PC-9 (cell line): ENCODE results near the gene SLC12A4.

Experiments
- EZH2 ChIP-seq: fragments of 200-600 bp; sonication (generic); IDR thresholded peaks from 2 replicates; pipeline ENCODE4 v1.8.0; 2017; ENCODE audit warnings: antibody characterized with exemption, low read depth
- TF ChIP-seq, protein P1 (sequence below): fragments of 200-600 bp; sonication (generic); conservative IDR thresholded peaks from 2 replicates; pipeline ENCODE4 v1.6.1; 2017; ENCODE audit warnings: mixed run types, antibody characterized with exemption, mild to moderate bottlenecking, moderate library complexity

DNA sequence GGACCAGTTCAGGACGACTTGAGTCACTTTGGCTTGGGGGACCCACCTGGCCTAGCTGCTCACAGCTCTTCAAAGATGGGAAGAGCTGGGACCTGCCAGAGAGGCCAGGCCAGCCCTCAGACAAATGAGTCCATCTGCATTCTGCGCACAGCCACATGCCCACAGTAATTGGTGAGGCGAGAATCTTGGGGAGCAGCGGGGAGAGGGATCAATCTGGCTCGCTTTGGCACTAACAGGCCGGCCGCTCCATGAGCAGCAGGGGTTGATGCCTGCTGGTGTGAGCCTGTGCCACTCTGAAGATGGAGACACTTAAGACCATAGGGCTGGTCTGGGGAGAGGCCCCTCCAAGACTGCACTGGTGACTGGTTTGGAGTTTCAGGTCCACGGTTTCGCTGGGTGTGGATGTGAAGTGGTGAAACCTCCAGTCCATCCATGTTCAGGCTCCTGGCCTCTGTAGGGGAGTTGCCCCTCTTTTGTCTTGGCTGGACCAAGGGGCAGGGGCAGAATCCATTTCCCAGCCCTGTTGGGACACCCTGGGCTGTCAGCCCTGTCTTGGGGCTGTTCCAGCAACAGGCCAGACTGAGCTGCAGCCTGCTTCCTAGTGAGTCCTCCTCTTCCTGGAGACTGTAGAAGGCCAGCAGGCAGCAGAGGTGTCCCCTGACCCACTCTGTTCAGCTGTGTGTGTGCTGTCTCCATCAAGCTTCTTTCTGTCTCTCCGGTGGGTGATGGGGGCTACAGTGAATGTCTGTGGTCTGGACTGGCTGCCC, 44.1 kb downstream of the SLC12A4 start:
- TF ChIP-seq, protein P1, sequence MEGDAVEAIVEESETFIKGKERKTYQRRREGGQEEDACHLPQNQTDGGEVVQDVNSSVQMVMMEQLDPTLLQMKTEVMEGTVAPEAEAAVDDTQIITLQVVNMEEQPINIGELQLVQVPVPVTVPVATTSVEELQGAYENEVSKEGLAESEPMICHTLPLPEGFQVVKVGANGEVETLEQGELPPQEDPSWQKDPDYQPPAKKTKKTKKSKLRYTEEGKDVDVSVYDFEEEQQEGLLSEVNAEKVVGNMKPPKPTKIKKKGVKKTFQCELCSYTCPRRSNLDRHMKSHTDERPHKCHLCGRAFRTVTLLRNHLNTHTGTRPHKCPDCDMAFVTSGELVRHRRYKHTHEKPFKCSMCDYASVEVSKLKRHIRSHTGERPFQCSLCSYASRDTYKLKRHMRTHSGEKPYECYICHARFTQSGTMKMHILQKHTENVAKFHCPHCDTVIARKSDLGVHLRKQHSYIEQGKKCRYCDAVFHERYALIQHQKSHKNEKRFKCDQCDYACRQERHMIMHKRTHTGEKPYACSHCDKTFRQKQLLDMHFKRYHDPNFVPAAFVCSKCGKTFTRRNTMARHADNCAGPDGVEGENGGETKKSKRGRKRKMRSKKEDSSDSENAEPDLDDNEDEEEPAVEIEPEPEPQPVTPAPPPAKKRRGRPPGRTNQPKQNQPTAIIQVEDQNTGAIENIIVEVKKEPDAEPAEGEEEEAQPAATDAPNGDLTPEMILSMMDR: no peak
- no peak for TF ChIP-seq EZH2
